Esophagus muscularis mucosa (tissue), 3 donors: ENCODE results near the gene CARD9.

ENCODE experiments used
- POLR2A ChIP-seq: fragments of 450-650 bp; IDR thresholded peaks from one replicate; pipeline ENCODE4 v1.6.1; 2017; ENCODE audit warnings: antibody characterized with exemption, moderate library complexity, mild to moderate bottlenecking, low read depth
- POLR2AphosphoS5 ChIP-seq, 2 donors: sonication (generic); formaldehyde crosslinking; IDR thresholded peaks; one replicate each; pipeline ENCODE4 v1.6.1; 2017; ENCODE audit warnings: antibody characterized with exemption in 2 of 2
- TF ChIP-seq, protein P1 (sequence below), 3 experiments: fragments of 200-600 bp in 2 of 3; fragments of 450-650 bp in 1 of 3; sonication (generic) in 2 of 3; IDR thresholded peaks; one replicate each; pipeline ENCODE4 v1.5.1; 2017 to 2019; ENCODE audit warnings: antibody characterized with exemption in 3 of 3, mild to moderate bottlenecking in 2 of 3, moderate library complexity in 1 of 3

DNA sequence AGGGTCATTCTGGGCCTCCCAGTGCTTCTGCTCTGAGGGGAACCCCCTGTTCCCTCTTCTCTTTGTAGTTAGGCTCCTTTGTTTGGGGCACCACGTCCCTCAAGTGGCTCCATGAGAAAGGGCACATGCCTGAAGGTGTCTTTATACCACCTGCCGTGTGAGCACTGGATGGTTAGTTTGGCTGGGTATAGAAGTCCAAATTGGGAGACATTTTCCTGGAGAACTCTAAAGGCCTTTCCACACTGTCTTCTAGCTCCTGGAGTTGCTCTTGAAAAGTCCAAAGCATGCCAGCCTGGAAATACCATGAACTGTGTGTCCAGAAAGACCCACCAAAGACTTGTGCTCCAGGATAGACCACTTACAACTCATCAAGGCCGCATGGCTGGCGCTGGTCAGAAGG lies 58.5 kb downstream of the CARD9 start:
- TF ChIP-seq POLR2AphosphoS5 (IDR thresholded peaks at IDR 0.05), result no peak
- TF ChIP-seq, protein P1, sequence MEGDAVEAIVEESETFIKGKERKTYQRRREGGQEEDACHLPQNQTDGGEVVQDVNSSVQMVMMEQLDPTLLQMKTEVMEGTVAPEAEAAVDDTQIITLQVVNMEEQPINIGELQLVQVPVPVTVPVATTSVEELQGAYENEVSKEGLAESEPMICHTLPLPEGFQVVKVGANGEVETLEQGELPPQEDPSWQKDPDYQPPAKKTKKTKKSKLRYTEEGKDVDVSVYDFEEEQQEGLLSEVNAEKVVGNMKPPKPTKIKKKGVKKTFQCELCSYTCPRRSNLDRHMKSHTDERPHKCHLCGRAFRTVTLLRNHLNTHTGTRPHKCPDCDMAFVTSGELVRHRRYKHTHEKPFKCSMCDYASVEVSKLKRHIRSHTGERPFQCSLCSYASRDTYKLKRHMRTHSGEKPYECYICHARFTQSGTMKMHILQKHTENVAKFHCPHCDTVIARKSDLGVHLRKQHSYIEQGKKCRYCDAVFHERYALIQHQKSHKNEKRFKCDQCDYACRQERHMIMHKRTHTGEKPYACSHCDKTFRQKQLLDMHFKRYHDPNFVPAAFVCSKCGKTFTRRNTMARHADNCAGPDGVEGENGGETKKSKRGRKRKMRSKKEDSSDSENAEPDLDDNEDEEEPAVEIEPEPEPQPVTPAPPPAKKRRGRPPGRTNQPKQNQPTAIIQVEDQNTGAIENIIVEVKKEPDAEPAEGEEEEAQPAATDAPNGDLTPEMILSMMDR (IDR thresholded peaks at IDR 0.05), result no peak
- no peak for TF ChIP-seq POLR2A
